Astrocyte of the spinal cord (primary cell): ENCODE results near the gene FAM83C.
A peak's percentile ranks its signal among the peaks of the same experiment; 100 is the strongest.

Experiments used
- DNase-seq: peaks from one replicate; pipeline ENCODE4 v3.0.0; 2011; ENCODE audit warnings: low read depth, low spot score
- H3K4me3 ChIP-seq: 2 replicates; pipeline ENCODE4 v1.5.1; 2011; ENCODE audit warnings: low read depth, mild to moderate bottlenecking, low read length, moderate library complexity
- in situ Hi-C: cut with HindIII; loops from 2 replicates; pipeline ENCODE4 v1.10.0; 2017; ENCODE audit warnings: low sequenced_read_pairs
- TF ChIP-seq, protein P1 (sequence below): IDR thresholded peaks from 2 replicates; pipeline ENCODE4 v1.5.1; 2012; ENCODE audit warnings: low read depth, mild to moderate bottlenecking, low read length, inconsistent platforms

FAM83C gene

DNA sequence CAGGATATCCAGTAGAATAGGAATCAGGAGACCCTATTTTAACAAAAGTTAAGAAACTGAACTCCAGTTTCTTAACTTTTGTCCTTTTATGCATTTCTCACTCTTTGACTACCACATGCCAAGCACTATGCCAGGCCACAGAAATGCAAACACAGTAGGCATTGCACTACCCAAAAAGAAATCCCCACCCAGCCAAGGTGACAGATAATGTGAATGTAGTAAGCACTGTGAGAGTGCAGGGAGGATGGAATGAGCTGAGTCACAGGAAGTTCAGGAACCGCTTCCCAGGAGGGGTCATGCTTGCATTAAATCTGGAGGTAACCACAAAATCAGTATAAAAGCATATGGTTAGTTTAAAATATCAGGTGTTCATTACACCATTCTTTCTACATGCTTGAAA, 20.1 kb upstream of the FAM83C start:
- in situ Hi-C loops, result loop anchor here (25.0 kb wide), 1 partner anchor 125 kb away; the partner anchor contains the start of gene GDF5
- peak; percentile 93 for DNase-seq
- H3K4me3 ChIP-seq, result no peak overlapping the region
- TF ChIP-seq, protein P1, sequence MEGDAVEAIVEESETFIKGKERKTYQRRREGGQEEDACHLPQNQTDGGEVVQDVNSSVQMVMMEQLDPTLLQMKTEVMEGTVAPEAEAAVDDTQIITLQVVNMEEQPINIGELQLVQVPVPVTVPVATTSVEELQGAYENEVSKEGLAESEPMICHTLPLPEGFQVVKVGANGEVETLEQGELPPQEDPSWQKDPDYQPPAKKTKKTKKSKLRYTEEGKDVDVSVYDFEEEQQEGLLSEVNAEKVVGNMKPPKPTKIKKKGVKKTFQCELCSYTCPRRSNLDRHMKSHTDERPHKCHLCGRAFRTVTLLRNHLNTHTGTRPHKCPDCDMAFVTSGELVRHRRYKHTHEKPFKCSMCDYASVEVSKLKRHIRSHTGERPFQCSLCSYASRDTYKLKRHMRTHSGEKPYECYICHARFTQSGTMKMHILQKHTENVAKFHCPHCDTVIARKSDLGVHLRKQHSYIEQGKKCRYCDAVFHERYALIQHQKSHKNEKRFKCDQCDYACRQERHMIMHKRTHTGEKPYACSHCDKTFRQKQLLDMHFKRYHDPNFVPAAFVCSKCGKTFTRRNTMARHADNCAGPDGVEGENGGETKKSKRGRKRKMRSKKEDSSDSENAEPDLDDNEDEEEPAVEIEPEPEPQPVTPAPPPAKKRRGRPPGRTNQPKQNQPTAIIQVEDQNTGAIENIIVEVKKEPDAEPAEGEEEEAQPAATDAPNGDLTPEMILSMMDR, result no peak

DNA sequence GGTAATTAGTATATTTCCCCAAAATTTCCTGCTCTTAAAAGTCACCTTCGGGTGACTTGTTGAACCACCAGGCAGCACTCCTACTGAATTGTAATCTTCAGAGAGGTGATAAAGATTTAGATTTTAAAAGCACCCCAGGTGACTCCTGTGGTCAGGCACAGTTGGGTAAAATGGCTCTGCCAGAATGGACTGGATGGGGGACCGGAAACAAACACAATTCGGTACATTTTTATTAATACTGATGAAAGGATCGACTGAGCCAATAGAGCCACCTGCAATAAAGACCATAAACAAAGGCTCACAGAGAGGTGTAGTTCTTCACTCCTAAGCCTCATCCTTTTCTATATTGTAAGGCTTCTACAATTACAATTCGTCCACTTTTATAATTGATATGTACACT, 19.6 kb upstream of the FAM83C start:
- DNase-seq, result no peak
- TF ChIP-seq, protein P1, result no peak

DNA sequence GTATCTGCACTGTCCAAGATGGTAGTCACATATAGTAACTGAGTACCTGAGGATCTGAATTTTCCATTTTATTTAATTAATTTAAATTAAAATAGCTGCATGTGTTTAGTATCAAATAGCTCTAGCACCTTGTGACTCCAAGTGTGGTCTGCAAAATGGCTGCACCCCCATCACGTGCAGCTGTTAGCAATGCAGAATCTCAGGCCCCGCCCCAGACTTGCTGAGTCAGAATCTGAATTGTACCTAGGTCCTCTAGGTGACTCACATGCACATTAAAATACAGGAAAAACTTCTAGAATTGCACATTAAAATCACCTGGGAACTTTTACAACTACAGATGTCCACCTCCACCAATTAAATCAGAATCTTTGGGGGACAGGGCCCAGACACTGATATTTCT, 19.2 kb upstream of the FAM83C start:
- TF ChIP-seq, protein P1, result no peak
- peak; percentile 73 for DNase-seq
- in situ Hi-C loops, result loop anchor here (25.0 kb wide), 1 partner anchor 126 kb away; the partner anchor contains the start of gene GDF5
- no peak overlapping the region for H3K4me3 ChIP-seq

More for the DNA sequence above, 19.6 kb upstream of the FAM83C start:
- in situ Hi-C loops, result loop anchor here (25.0 kb wide), 1 partner anchor 125 kb away; the partner anchor contains the start of gene GDF5
- H3K4me3 ChIP-seq, result no peak overlapping the region

DNA sequence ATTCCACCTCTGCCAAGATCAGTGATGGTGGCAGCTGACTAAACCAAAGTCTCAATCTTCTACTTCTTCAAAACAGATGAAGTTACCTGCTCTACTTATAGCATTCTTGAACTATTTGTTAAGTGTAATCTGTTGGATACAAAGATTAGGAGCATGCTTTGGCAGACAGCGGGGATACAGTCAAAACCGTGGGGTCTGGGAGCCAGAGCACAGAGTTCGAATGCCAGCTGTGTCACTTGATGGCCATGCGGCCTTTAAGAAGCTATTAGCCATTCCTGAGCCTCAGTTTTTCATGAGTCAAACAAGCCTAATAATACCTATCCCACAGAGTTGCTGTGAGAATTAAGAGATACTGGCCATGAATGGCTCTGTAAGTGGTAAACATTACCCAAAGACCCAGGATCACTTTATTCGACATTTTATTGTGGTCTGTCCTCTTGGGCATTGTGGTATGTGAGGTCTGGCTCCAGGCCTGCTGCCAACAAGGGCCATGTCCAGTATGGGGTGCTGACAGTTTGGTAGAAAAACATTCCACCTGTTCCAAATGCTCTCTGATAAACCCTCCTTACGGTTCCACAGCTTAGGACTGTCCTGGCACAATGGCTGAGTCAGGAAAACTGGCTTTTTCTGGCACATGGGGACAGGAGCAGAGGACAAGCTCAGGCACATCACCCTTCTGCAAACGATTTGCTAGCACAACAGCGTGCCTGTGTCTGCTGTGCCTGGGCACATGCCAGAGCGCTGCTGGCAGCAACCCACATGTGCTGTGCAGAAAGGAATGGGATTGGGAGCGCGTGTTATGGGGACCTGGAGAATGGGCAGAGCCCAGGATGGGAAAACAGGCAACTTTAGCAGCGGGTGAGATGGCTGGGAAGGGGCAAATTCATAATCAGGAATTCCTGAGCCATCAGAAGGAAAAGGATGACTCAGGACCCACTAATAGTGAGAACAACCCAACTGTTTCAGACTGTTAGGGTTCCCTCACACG, 15.7 kb upstream of the FAM83C start:
- TF ChIP-seq, protein P1, result no peak
- H3K4me3 ChIP-seq, result no peak overlapping the region
- in situ Hi-C loops, result loop anchor here (25.0 kb wide), 1 partner anchor 129 kb away; the partner anchor contains the start of gene GDF5
- peak; percentile 82 for DNase-seq

DNA sequence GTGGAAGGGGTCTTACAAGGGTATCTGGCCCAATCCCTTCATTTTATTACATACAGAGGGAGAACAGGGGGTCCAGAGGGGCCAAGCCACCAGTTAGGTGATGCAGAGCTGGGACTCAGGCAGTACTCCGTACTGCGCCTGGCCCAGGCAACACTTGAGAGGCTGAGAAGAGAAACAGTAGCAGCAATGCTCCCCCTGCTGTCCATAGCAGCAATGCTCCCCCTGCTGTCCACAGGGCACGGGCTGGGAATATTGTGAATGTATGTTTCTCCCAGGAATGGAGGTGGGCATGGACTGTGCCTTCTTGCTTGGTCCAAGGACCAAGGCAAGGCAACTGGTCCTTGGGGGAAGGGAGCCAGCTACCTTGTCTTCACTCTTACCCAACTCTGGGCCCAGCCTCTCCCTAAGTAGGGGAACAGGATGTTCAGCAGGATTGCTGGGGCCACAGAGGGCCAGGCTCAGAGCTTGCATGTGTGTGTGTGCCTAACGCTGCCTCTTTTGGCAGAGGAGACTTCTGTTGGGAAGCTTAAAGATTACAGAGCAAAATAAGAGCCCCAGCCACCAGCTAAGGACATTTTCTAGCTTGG, 14.8 kb upstream of the FAM83C start:
- H3K4me3 ChIP-seq, result no peak overlapping the region
- peak; percentile 76 for DNase-seq
- TF ChIP-seq, protein P1, result peak; percentile 90
- in situ Hi-C loops, result loop anchor here (25.0 kb wide), 1 partner anchor 130 kb away; the partner anchor contains the start of gene GDF5
